Endothelial cell of umbilical vein (primary cell): Measurements from ENCODE around the gene BCAS3. TPM values are rescaled to one million over a fixed set of nuclear protein-coding genes. Genes with fewer than 3 reads are reported as not detected.

Experiments
- BruUV-seq: library from RNA; stranded (reverse); fragments of 400-500 nt; replicated peaks from 2 replicates; lab custom pipeline; 2021; lab: Mats Ljungman, UMichigan
- CTCF ChIA-PET: fragments of 300-600, 350-600 bp; sonication (Branson Sonifier 250); formaldehyde crosslinking; loops from one replicate; lab custom pipeline; 2021; ENCODE audit warnings: antibody characterized with exemption, inconsistent platforms; lab: Charles Lee
- POLR2A ChIA-PET: fragments of 300-600, 350-600 bp; sonication (Branson Sonifier 250); formaldehyde crosslinking; loops from one replicate; lab custom pipeline; 2021; ENCODE audit warnings: antibody characterized with exemption, inconsistent platforms; lab: Charles Lee
- DNase-seq: peaks from one replicate; pipeline ENCODE4 v3.0.0-alpha.2; 2011; ENCODE audit warnings: low read depth, low spot score
- FAIRE-seq: peaks from 2 replicates; lab custom pipeline; 2011; peaks lifted over from hg19 to GRCh38; lab: Jason Lieb, UNC
- H2AFZ ChIP-seq: 2 replicates; pipeline ENCODE4 v1.6.0; 2012; ENCODE audit warnings: low read depth, low read length, control low read depth, inconsistent platforms
- H3K27ac ChIP-seq: 2 replicates; pipeline ENCODE4 v1.5.1; 2011; ENCODE audit warnings: low read depth, mild to moderate bottlenecking, control low read depth, low read length, moderate library complexity; ENCODE audit not compliant: insufficient read depth
- H3K27me3 ChIP-seq, 2 experiments: 2 replicates each; pipeline versions ENCODE4 v1.6.0 to v1.6.1; 2011; ENCODE audit warnings: low read length in 2 of 2, mixed read lengths in 1 of 2; ENCODE audit not compliant: control insufficient read depth in 2 of 2, insufficient read depth in 2 of 2
- H3K36me3 ChIP-seq, 2 experiments: 2 replicates in 1 of 2; 3 replicates in 1 of 2; pipeline ENCODE4 v1.5.1; 2011; ENCODE audit warnings: low read length in 2 of 2, mild to moderate bottlenecking in 1 of 2, moderate library complexity in 1 of 2; ENCODE audit not compliant: control insufficient read depth in 2 of 2, insufficient read depth in 2 of 2; ENCODE audit errors: extremely low read depth in 1 of 2
- H3K4me1 ChIP-seq: 3 replicates; pipeline ENCODE4 v1.5.1; 2011; ENCODE audit warnings: mild to moderate bottlenecking, low read length; ENCODE audit not compliant: control insufficient read depth, insufficient read depth; ENCODE audit errors: extremely low read depth
- H3K4me2 ChIP-seq: 2 replicates; pipeline ENCODE4 v1.6.1; 2011; ENCODE audit warnings: low read length, control low read depth, mixed read lengths; ENCODE audit not compliant: insufficient read depth
- H3K4me3 ChIP-seq, 3 experiments: fragments of 200-600 bp in 1 of 3; sonication (generic), shearing (Covaris generic) in 1 of 3; replicated peaks in 1 of 3; 2 replicates each; pipeline ENCODE4 v1.5.1; 2011 to 2016; ENCODE audit warnings: control low read depth in 3 of 3, low read length in 3 of 3, mild to moderate bottlenecking in 2 of 3, inconsistent platforms in 1 of 3, low read depth in 1 of 3, moderate library complexity in 1 of 3; ENCODE audit not compliant: insufficient read depth in 1 of 3
- H3K79me2 ChIP-seq: 2 replicates; pipeline ENCODE4 v1.6.0; 2012; ENCODE audit warnings: low read length, inconsistent platforms; ENCODE audit not compliant: control insufficient read depth, insufficient read depth
- H3K9ac ChIP-seq: replicated peaks from 2 replicates; pipeline ENCODE3; 2011; ENCODE audit warnings: low read length, control low read depth; ENCODE audit not compliant: insufficient read depth; ENCODE audit errors: extremely low read depth
- H3K9me1 ChIP-seq: replicated peaks from 3 replicates; pipeline ENCODE4 v1.6.0; 2011; ENCODE audit warnings: mild to moderate bottlenecking, low read length; ENCODE audit not compliant: control insufficient read depth, insufficient read depth; ENCODE audit errors: extremely low read depth
- H3K9me3 ChIP-seq: replicated peaks from 2 replicates; pipeline ENCODE4 v1.5.1; 2012; ENCODE audit warnings: low read length, inconsistent platforms; ENCODE audit not compliant: control insufficient read depth, insufficient read depth
- H4K20me1 ChIP-seq: replicated peaks from 2 replicates; pipeline ENCODE3; 2011; ENCODE audit warnings: mild to moderate bottlenecking, low read length; ENCODE audit not compliant: control insufficient read depth, insufficient read depth; ENCODE audit errors: extremely low read depth
- EZH2 ChIP-seq: IDR thresholded peaks from 2 replicates; pipeline ENCODE4 v1.6.1; 2012; ENCODE audit warnings: borderline replicate concordance, low read depth, mild to moderate bottlenecking, moderate library complexity, low read length, inconsistent platforms; ENCODE audit not compliant: severe bottlenecking
- FOS ChIP-seq: IDR thresholded peaks from 2 replicates; pipeline ENCODE4 v1.6.1; 2011; ENCODE audit warnings: mild to moderate bottlenecking, low read length, moderate library complexity, borderline replicate concordance; ENCODE audit not compliant: insufficient read depth
- GATA2 ChIP-seq: IDR thresholded peaks from 2 replicates; pipeline ENCODE4 v1.7.0; 2011; ENCODE audit warnings: low read depth, mild to moderate bottlenecking, moderate library complexity, mixed read lengths, low read length; ENCODE audit not compliant: insufficient read length, insufficient read depth
- JUN ChIP-seq: IDR thresholded peaks from 2 replicates; pipeline ENCODE4 v1.6.1; 2011; ENCODE audit warnings: borderline replicate concordance, low read depth; ENCODE audit not compliant: insufficient read length, insufficient read depth
- MYC ChIP-seq: IDR thresholded peaks from one replicate; pipeline ENCODE4 v1.6.1; 2011; ENCODE audit warnings: mild to moderate bottlenecking, low read depth, low read length
- dilution Hi-C: fragments of 300-500 bp; cut with MboI; formaldehyde crosslinking; loops from one replicate; pipeline ENCODE4 v1.15.0; 2019; ENCODE audit warnings: low sequenced_read_pairs; ENCODE audit not compliant: extremely low pct_ligation_motif_present
- intact Hi-C: fragments of 100-400 bp; cut with micrococcal nuclease; formaldehyde crosslinking; loops from one replicate; pipeline ENCODE4 v1.10.0; 2022
- polyA plus RNA-seq, 4 experiments: library from polyadenylated mRNA; depleted of rRNA in 3 of 4; stranded (reverse) in 3 of 4; unstranded in 1 of 4; fragments of >200 nt; gene quantifications; 2 replicates each; pipeline versions ENCODE4 v1.2.1 to v1.2.3, GENCODE V29; 2011 to 2012; ENCODE audit warnings: missing spikeins in 1 of 4
- total RNA-seq: library from RNA; stranded (reverse); gene quantifications from 2 replicates; pipeline ENCODE4 v1.2.3, GENCODE V29; 2021
- TF ChIP-seq, protein P1 (sequence below), 2 donors: IDR thresholded peaks; 1 replicate in 1 of 2; 2 replicates in 1 of 2; pipeline ENCODE4 v1.5.1; 2011; ENCODE audit warnings: low read length in 2 of 2, mild to moderate bottlenecking in 2 of 2, moderate library complexity in 2 of 2, control low read depth in 1 of 2, inconsistent platforms in 1 of 2, low read depth in 1 of 2; ENCODE audit not compliant: insufficient read depth in 1 of 2; ENCODE audit errors: extremely low read depth in 1 of 2
- TF ChIP-seq, protein P2 (sequence below): IDR thresholded peaks from 2 replicates; pipeline ENCODE4 v1.6.1; 2011; ENCODE audit not compliant: insufficient read depth, insufficient read length

The BCAS3 gene
- total and polyA plus RNA-seq, 2 donors (not counting 3 experiments of a cell fraction or from before 2014, with no cell fraction given) = 8.2 to 16.0 TPM

DNA sequence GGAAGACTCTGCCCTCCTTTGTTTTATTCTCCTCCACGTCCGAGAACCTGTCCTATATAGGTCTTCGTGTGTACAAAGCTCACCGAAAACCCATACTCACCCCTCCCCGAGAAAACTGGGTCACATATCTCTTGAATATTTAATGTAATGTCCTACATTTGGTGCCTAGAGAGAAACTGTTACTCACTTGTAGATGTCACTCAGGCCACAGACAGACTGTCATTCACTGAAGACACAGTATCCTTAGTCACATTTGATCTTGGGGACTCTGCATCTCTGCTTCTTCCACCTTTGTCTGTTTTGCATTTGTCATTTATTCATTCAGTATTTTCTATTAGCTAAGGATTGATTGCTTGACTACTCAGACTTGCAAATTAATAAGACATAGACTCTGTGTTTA, 590.2 kb downstream of the BCAS3 start:
- dilution Hi-C loops = no loop called here
- Histone ChIP-seq H2AFZ (no peak overlapping the region), H3K9ac (no peak overlapping the region), H3K27me3 (no peaks in the 10 kb centered on the region), H3K4me2 (no peak overlapping the region), H3K9me1 (no peaks in the 10 kb centered on the region), H3K4me3 (no peak overlapping the region), H3K9me3 (no peaks in the 10 kb centered on the region), H4K20me1 (no peaks in the 10 kb centered on the region), H3K36me3 (no peaks in the 10 kb centered on the region), H3K4me1 (no peaks in the 10 kb centered on the region), H3K27ac (no peak overlapping the region), H3K79me2 (no peaks in the 10 kb centered on the region)
- no TSS peak for BruUV-seq
- TF ChIP-seq MYC = no peak
- TF ChIP-seq EZH2 = no peak
- no peak for TF ChIP-seq JUN
- no peak for TF ChIP-seq GATA2
- TF ChIP-seq, protein P1, sequence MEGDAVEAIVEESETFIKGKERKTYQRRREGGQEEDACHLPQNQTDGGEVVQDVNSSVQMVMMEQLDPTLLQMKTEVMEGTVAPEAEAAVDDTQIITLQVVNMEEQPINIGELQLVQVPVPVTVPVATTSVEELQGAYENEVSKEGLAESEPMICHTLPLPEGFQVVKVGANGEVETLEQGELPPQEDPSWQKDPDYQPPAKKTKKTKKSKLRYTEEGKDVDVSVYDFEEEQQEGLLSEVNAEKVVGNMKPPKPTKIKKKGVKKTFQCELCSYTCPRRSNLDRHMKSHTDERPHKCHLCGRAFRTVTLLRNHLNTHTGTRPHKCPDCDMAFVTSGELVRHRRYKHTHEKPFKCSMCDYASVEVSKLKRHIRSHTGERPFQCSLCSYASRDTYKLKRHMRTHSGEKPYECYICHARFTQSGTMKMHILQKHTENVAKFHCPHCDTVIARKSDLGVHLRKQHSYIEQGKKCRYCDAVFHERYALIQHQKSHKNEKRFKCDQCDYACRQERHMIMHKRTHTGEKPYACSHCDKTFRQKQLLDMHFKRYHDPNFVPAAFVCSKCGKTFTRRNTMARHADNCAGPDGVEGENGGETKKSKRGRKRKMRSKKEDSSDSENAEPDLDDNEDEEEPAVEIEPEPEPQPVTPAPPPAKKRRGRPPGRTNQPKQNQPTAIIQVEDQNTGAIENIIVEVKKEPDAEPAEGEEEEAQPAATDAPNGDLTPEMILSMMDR (IDR thresholded peaks at IDR 0.05; ENCODE audit: extremely low read depth in 1 of 2, insufficient read depth in 1 of 2, low read depth in 1 of 2, low read length in 2 of 2) = no peak
- TF ChIP-seq, protein P2, sequence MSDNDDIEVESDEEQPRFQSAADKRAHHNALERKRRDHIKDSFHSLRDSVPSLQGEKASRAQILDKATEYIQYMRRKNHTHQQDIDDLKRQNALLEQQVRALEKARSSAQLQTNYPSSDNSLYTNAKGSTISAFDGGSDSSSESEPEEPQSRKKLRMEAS = no peak
- no peak for TF ChIP-seq FOS
- FAIRE-seq = no peak
- DNase-seq = no peak
- POLR2A ChIA-PET = no interaction called here
- intact Hi-C loops = no loop called here
- CTCF ChIA-PET = no interaction called here
